Endothelial cell (in vitro differentiated cells): ENCODE measurements around the gene PRKG1. TPM values are rescaled to one million over a fixed set of nuclear protein-coding genes. Genes with fewer than 3 reads are reported as not detected.
A peak's percentile ranks its signal among the peaks of the same experiment; 100 is the strongest.

Source experiments
- DNase-seq: peaks from one replicate; pipeline ENCODE4 v3.0.0; 2021; ENCODE audit warnings: low spot score
- H3K27ac Mint-ChIP-seq: one replicate; pipeline ENCODE4 v1.8.0; 2021; ENCODE audit warnings: mixed read lengths, inconsistent platforms; ENCODE audit not compliant: unreplicated experiment
- H3K27me3 Mint-ChIP-seq: one replicate; pipeline ENCODE4 v1.8.0; 2021; ENCODE audit warnings: mild to moderate bottlenecking, moderate library complexity, mixed read lengths, inconsistent platforms; ENCODE audit not compliant: unreplicated experiment
- H3K36me3 Mint-ChIP-seq: one replicate; pipeline ENCODE4 v1.8.0; 2021; ENCODE audit warnings: mild to moderate bottlenecking, low read depth, mixed read lengths, inconsistent platforms; ENCODE audit not compliant: unreplicated experiment
- H3K4me1 Mint-ChIP-seq: one replicate; pipeline ENCODE4 v1.8.0; 2021; ENCODE audit warnings: mild to moderate bottlenecking, mixed read lengths, inconsistent platforms; ENCODE audit not compliant: unreplicated experiment
- H3K4me3 Mint-ChIP-seq: one replicate; pipeline ENCODE4 v1.8.0; 2021; ENCODE audit warnings: mild to moderate bottlenecking, mixed read lengths, inconsistent platforms; ENCODE audit not compliant: unreplicated experiment
- H3K9me3 Mint-ChIP-seq: one replicate; pipeline ENCODE4 v1.8.0; 2021; ENCODE audit warnings: mixed read lengths, inconsistent platforms; ENCODE audit not compliant: unreplicated experiment
- total RNA-seq: library from RNA; stranded (reverse); fragmentation: NEBNext Ultra II Directional; extraction: Animal tissue kit (Norgen Biotek cat#: 25700); gene quantifications from one replicate; pipeline ENCODE4 v1.2.1, GENCODE V29; 2021; ENCODE audit not compliant: unreplicated experiment
- TF ChIP-seq, protein P1 (sequence below): fragments of 200-600 bp; sonication (generic); IDR thresholded peaks from one replicate; pipeline ENCODE4 v1.5.0; 2021; ENCODE audit warnings: antibody characterized with exemption; ENCODE audit not compliant: unreplicated experiment

The PRKG1 gene
- total RNA-seq, 1 donor from 2014 or later: 10.7 TPM

DNA sequence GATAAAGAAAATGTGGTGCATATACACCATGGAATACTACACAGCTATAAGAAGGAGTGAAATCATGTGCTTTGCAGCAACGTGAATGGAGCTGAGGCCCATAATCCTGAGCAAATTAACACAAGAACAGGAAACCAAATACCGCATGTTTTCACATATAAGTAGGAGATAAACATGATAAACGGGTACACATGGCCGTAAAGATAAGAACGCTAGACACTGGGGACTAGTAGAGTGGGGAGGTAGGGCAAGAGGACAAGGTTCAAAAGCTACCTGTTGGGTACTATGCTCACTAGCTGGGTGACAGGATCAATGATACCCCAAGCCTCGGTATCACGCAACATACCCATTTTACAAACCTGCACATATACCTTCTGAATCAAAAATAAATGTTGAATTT lies 511.5 kb downstream of the PRKG1 start:
- Mint-ChIP-seq H3K27me3 (no peaks in the 10 kb centered on the region), H3K27ac (peak overlapping the region; percentile 22), H3K4me3 (no peak overlapping the region), H3K4me1 (peaks cover 16% of the 10 kb centered on the region), H3K36me3 (peaks cover 3% of the 10 kb centered on the region), H3K9me3 (peaks cover 3% of the 10 kb centered on the region)
- TF ChIP-seq, protein P1, sequence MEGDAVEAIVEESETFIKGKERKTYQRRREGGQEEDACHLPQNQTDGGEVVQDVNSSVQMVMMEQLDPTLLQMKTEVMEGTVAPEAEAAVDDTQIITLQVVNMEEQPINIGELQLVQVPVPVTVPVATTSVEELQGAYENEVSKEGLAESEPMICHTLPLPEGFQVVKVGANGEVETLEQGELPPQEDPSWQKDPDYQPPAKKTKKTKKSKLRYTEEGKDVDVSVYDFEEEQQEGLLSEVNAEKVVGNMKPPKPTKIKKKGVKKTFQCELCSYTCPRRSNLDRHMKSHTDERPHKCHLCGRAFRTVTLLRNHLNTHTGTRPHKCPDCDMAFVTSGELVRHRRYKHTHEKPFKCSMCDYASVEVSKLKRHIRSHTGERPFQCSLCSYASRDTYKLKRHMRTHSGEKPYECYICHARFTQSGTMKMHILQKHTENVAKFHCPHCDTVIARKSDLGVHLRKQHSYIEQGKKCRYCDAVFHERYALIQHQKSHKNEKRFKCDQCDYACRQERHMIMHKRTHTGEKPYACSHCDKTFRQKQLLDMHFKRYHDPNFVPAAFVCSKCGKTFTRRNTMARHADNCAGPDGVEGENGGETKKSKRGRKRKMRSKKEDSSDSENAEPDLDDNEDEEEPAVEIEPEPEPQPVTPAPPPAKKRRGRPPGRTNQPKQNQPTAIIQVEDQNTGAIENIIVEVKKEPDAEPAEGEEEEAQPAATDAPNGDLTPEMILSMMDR: no peak
- DNase-seq: no peak

DNA sequence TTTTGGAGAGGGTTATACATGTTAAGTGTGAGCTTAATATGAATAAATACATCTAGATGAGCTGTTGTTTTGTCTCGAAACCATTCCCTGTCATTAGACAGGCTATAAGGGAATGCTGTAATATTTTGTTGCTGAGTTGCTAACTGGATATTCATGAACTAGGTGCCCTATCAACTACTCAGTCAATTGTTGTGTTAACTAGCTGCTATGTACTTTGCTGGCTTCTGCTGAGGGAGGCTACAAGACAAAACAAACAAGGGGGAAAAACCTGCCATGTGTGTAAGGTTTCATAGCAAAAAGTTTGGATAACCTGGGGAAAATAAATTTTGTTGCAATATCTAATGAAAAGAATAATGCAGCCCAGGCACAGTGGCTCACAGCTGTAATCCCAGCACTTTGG lies 514.7 kb downstream of the PRKG1 start:
- H3K27me3 Mint-ChIP-seq: no peaks in the 10 kb centered on the region
- H3K4me3 Mint-ChIP-seq: no peak overlapping the region
- H3K27ac Mint-ChIP-seq: no peak overlapping the region
- no peaks in the 10 kb centered on the region for H3K36me3 Mint-ChIP-seq
- H3K4me1 Mint-ChIP-seq: peaks cover 16% of the 10 kb centered on the region
- DNase-seq: no peak
- H3K9me3 Mint-ChIP-seq: no peaks in the 10 kb centered on the region
- TF ChIP-seq, protein P1: no peak

GRCh38 chr10:51590818-51591217 lies 516.5 kb downstream of the PRKG1 start:
- Mint-ChIP-seq H3K4me1 (peaks cover 16% of the 10 kb centered on the region), H3K27ac (no peak overlapping the region)
- TF ChIP-seq, protein P1: no peak

DNA sequence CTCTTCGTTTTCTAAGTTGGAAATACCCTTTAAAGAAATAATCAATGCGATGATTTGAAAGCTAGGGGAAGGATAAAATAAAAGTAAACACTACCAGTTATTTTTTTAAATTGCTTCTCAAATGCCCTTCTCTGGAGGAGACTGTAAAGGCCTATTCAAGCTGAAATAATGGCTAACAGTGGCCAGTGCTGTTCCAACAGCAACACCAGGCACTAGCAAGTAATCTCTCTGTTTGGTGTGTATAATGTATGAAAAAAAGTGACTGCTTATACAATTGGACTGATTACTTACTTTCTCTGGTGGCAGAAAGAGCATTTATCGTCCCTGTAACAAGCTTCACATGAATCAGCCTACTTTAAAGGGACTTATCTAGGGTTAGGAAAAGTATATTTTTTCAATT lies 522.4 kb downstream of the PRKG1 start:
- Mint-ChIP-seq H3K27me3 (no peaks in the 10 kb centered on the region), H3K36me3 (no peaks in the 10 kb centered on the region), H3K27ac (no peak overlapping the region), H3K4me1 (peaks cover 17% of the 10 kb centered on the region), H3K4me3 (no peak overlapping the region), H3K9me3 (no peaks in the 10 kb centered on the region)
- TF ChIP-seq, protein P1: no peak
- no peak for DNase-seq

More at GRCh38 chr10:51590818-51591217, 516.5 kb downstream of the PRKG1 start:
- no peaks in the 10 kb centered on the region for H3K9me3 Mint-ChIP-seq
- no peaks in the 10 kb centered on the region for H3K27me3 Mint-ChIP-seq
- DNase-seq: no peak
- H3K36me3 Mint-ChIP-seq: no peaks in the 10 kb centered on the region
- no peak overlapping the region for H3K4me3 Mint-ChIP-seq

GRCh38 chr10:51599647-51600046 lies 525.4 kb downstream of the PRKG1 start:
- no peaks in the 10 kb centered on the region for H3K27me3 Mint-ChIP-seq
- no peak for DNase-seq
- TF ChIP-seq, protein P1: no peak
- no peaks in the 10 kb centered on the region for H3K36me3 Mint-ChIP-seq
- H3K4me3 Mint-ChIP-seq: no peak overlapping the region
- no peaks in the 10 kb centered on the region for H3K9me3 Mint-ChIP-seq
- no peak overlapping the region for H3K27ac Mint-ChIP-seq
- H3K4me1 Mint-ChIP-seq: peaks cover 20% of the 10 kb centered on the region
